GM23248 (cell line): ENCODE measurements around the gene ITIH4.

ENCODE experiments used
- EZH2 ChIP-seq: fragments of 200-600 bp; sonication (generic); IDR thresholded peaks from 2 replicates; pipeline ENCODE4 v1.6.1; 2018; ENCODE audit warnings: antibody characterized with exemption, mild to moderate bottlenecking; ENCODE audit not compliant: insufficient read depth, poor library complexity, severe bottlenecking
- EZH2phosphoT487 ChIP-seq: fragments of 200-600 bp; sonication (generic); IDR thresholded peaks from 2 replicates; pipeline ENCODE4 v1.6.1; 2018; ENCODE audit warnings: antibody characterized with exemption, moderate library complexity, mild to moderate bottlenecking, low read depth; ENCODE audit not compliant: insufficient read depth

DNA sequence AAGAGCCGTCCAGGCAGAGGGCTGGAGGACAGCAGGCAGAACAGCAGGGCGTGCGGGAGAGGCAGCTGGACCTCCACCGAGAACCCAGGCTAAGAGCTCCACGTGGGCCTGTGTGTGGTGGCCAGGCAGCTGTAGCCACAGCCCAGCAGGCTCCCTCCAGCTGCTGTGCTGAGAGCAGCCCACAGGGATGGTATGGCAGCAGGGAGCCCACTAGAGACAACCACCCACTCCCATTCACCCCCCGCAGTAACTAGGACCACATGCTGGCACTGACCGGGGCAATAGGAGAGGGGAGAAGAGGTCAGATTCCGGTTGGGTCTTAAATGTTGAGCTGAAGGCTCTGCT, 29.9 kb upstream of the ITIH4 start:
- TF ChIP-seq EZH2 (no peak), EZH2phosphoT487 (no peak)
